Mesodermal cell (in vitro differentiated cells): Measurements from ENCODE around the gene CREB3.
A peak's percentile ranks its signal among the peaks of the same experiment; 100 is the strongest.

Experiments
- H3K27ac ChIP-seq: 2 replicates; pipeline ENCODE4 v1.7.0; 2013; ENCODE audit warnings: mild to moderate bottlenecking, low read depth, low read length, moderate library complexity; ENCODE audit not compliant: severe bottlenecking
- H3K36me3 ChIP-seq: 2 replicates; pipeline ENCODE4 v1.7.1; 2013; ENCODE audit warnings: mild to moderate bottlenecking, low read length, moderate library complexity; ENCODE audit not compliant: control insufficient read depth, insufficient read depth
- H3K4me1 ChIP-seq: one replicate; pipeline ENCODE4 v1.7.1; 2013; ENCODE audit warnings: mild to moderate bottlenecking, low read length; ENCODE audit not compliant: insufficient read depth, control insufficient read depth, poor library complexity, severe bottlenecking
- H3K4me3 ChIP-seq: 2 replicates; pipeline ENCODE4 v1.7.0; 2013; ENCODE audit warnings: low read length, control low read depth, mild to moderate bottlenecking; ENCODE audit not compliant: insufficient read depth, poor library complexity, severe bottlenecking; ENCODE audit errors: extremely low read depth
- H3K9me3 ChIP-seq: 2 replicates; pipeline ENCODE4 v1.7.1; 2013; ENCODE audit warnings: mild to moderate bottlenecking, low read length, moderate library complexity; ENCODE audit not compliant: control insufficient read depth
- WGBS, 2 experiments: methylation state at CpG; one replicate each; pipeline ENCODE4 v1.1.5; 2013; ENCODE audit warnings: missing lambda C conversion rate in 2 of 2; ENCODE audit not compliant: insufficient coverage in 2 of 2; 5-methylcytosine and 5-hydroxymethylcytosine counted together

Gene CREB3

GRCh38 chr9:35728041-35728971 is 4.2 kb upstream of the CREB3 start:
- WGBS, 2 experiments, result 2 to 14% methylated on average over 6 to 7 of the region's 10 CpGs
- peak overlapping the region; percentile 94 for H3K4me3 ChIP-seq
- peak overlapping the region; percentile 91 for H3K27ac ChIP-seq
- H3K4me1 ChIP-seq, result peaks cover 39% of the 10 kb centered on the region
- no peaks in the 10 kb centered on the region for H3K9me3 ChIP-seq
- H3K36me3 ChIP-seq, result peaks cover 38% of the 10 kb centered on the region

GRCh38 chr9:35729101-35729500 is 3.4 kb upstream of the CREB3 start:
- 79 to 84% methylated on average over 2 to 3 of the region's 3 CpGs for WGBS, 2 experiments
- H3K36me3 ChIP-seq, result peaks cover 34% of the 10 kb centered on the region
- peak overlapping the region; percentile 91 for H3K27ac ChIP-seq
- H3K4me3 ChIP-seq, result peak overlapping the region; percentile 94
- H3K4me1 ChIP-seq, result peaks cover 46% of the 10 kb centered on the region
- no peaks in the 10 kb centered on the region for H3K9me3 ChIP-seq

GRCh38 chr9:35729700-35730485 is 2.6 kb upstream of the CREB3 start:
- peaks cover 34% of the 10 kb centered on the region for H3K36me3 ChIP-seq
- H3K27ac ChIP-seq, result peak overlapping the region; percentile 91
- H3K4me1 ChIP-seq, result peaks cover 46% of the 10 kb centered on the region
- H3K4me3 ChIP-seq, result peak overlapping the region; percentile 94
- H3K9me3 ChIP-seq, result no peaks in the 10 kb centered on the region
- 10 to 27% methylated on average over 5 to 6 of the region's 6 CpGs for WGBS, 2 experiments

GRCh38 chr9:35730486-35730854 is 2.0 kb upstream of the CREB3 start:
- peaks cover 47% of the 10 kb centered on the region for H3K4me1 ChIP-seq
- H3K4me3 ChIP-seq, result peak overlapping the region; percentile 94
- peaks cover 34% of the 10 kb centered on the region for H3K36me3 ChIP-seq
- WGBS, 2 experiments, result 91 to 93% methylated on average over 2 of the region's 2 CpGs
- H3K9me3 ChIP-seq, result no peaks in the 10 kb centered on the region
- H3K27ac ChIP-seq, result no peak overlapping the region

- 0% methylated on average over 23 to 39 of the region's 47 CpGs for WGBS, 2 experiments
- Histone ChIP-seq H3K36me3 (peaks cover 30% of the 10 kb centered on the region), H3K27ac (peak overlapping the region; percentile 91), H3K4me3 (peak overlapping the region; percentile 94), H3K4me1 (peaks cover 55% of the 10 kb centered on the region), H3K9me3 (no peaks in the 10 kb centered on the region)
Observed at GRCh38 chr9:35731415-35732184, 866 bp upstream of the CREB3 start.

GRCh38 chr9:35732800-35733541 is 505 bp downstream of the CREB3 start:
- Histone ChIP-seq H3K4me3 (peak overlapping the region; percentile 94), H3K27ac (peak overlapping the region; percentile 91), H3K4me1 (peaks cover 45% of the 10 kb centered on the region), H3K36me3 (peaks cover 38% of the 10 kb centered on the region), H3K9me3 (no peaks in the 10 kb centered on the region)
- 0 to 2% methylated on average over 6 to 7 of the region's 14 CpGs for WGBS, 2 experiments

GRCh38 chr9:35734096-35734495 is 1.6 kb downstream of the CREB3 start:
- WGBS, 2 experiments, result 100% methylated on average over 1 of the region's 3 CpGs; no CpG with 5 or more reads in 1 of the 2 experiments
- peaks cover 49% of the 10 kb centered on the region for H3K36me3 ChIP-seq
- peak overlapping the region; percentile 94 for H3K4me3 ChIP-seq
- H3K27ac ChIP-seq, result no peak overlapping the region
- H3K9me3 ChIP-seq, result no peaks in the 10 kb centered on the region
- peaks cover 37% of the 10 kb centered on the region for H3K4me1 ChIP-seq

GRCh38 chr9:35736201-35736633 is 3.8 kb downstream of the CREB3 start:
- WGBS, 2 experiments, result 51 to 62% methylated on average over 4 of the region's 5 CpGs
- Histone ChIP-seq H3K27ac (peak overlapping the region; percentile 75), H3K9me3 (no peaks in the 10 kb centered on the region), H3K36me3 (peaks cover 70% of the 10 kb centered on the region), H3K4me1 (peaks cover 20% of the 10 kb centered on the region), H3K4me3 (no peak overlapping the region)

GRCh38 chr9:35737143-35737542 is 4.7 kb downstream of the CREB3 start:
- H3K4me3 ChIP-seq, result no peak overlapping the region
- no peak overlapping the region for H3K27ac ChIP-seq
- peaks cover 78% of the 10 kb centered on the region for H3K36me3 ChIP-seq
- H3K9me3 ChIP-seq, result no peaks in the 10 kb centered on the region
- H3K4me1 ChIP-seq, result peaks cover 20% of the 10 kb centered on the region
- 94 to 95% methylated on average over 5 to 7 of the region's 7 CpGs for WGBS, 2 experiments

GRCh38 chr9:35738186-35738585 is 5.7 kb downstream of the CREB3 start:
- Histone ChIP-seq H3K4me3 (no peak overlapping the region), H3K36me3 (peaks cover 89% of the 10 kb centered on the region), H3K9me3 (no peaks in the 10 kb centered on the region), H3K27ac (no peak overlapping the region), H3K4me1 (peaks cover 20% of the 10 kb centered on the region)
- WGBS, 2 experiments, result 80 to 88% methylated on average over 3 of the region's 4 CpGs
